Activated CD4-positive, CD25-positive, alpha-beta regulatory T cell treated with anti-CD3 and anti-CD28 coated beads, Interleukin-2, amount 50 U/mL, for 72 hours (primary cell): ENCODE results near the gene HSP90AA1.

Source experiments
- DNase-seq: peaks from one replicate; pipeline ENCODE4 v3.0.0; 2021

HSP90AA1 gene

GRCh38 chr14:102037686-102038085 is 49.2 kb downstream of the HSP90AA1 start:
- DNase-seq = no peak

- no peak for DNase-seq
These were observed 50.9 kb downstream of the HSP90AA1 start for GRCh38 chr14:102035914-102036313.

GRCh38 chr14:102034301-102034700 is 52.5 kb downstream of the HSP90AA1 start:
- DNase-seq = no peak

- no peak for DNase-seq
These were observed 53.6 kb downstream of the HSP90AA1 start for GRCh38 chr14:102033241-102033640.
